Placental epithelial cell (primary cell): ENCODE measurements around the gene AICDA. TPM values are rescaled to one million over a fixed set of nuclear protein-coding genes. Genes with fewer than 3 reads are reported as not detected.

Source experiments
- small RNA-seq: library from RNA; depleted of rRNA; stranded (forward); fragments of <200 nt; gene quantifications from one replicate; pipeline ENCODE3, GENCODE V24; 2012
- total RNA-seq: library from RNA; depleted of rRNA; stranded (reverse); fragments of >200 nt; gene quantifications from 2 replicates; pipeline ENCODE4 v1.2.3, GENCODE V29; 2012

The AICDA gene
- 0.11 TPM in 1 of 2 replicates, not detected in the other for total RNA-seq

GRCh38 chr12:8612629-8613028 lies at the start of gene AICDA:
Gene AICDA, minus strand, starts transcription at chr12:8612859. Its CDS starts 92 bp downstream, at chr12:8612767.

Small RNA genes lying within 50 kb of the gene (small RNA-seq; reads per million reads assigned to genes)
- gene RF00019: not detected
- gene RF00564: not detected

Other genes starting within 250 kb of the AICDA start
- not detected in 2 replicates for gene CLEC6A, start 156.9 kb downstream of the AICDA start, total RNA-seq
- not detected in 2 replicates for gene CLEC4D, start 99.4 kb downstream of the AICDA start, total RNA-seq
- not detected in 2 replicates for gene CLEC4E, start 72.0 kb downstream of the AICDA start, total RNA-seq
- gene MFAP5, start 50.0 kb upstream of the AICDA start, total RNA-seq: 726 and 1,098 TPM in 2 replicates
- 38.1 and 55.3 TPM in 2 replicates for gene RIMKLB, start 85.1 kb upstream of the AICDA start, total RNA-seq
- gene A2ML1, start 209.8 kb upstream of the AICDA start, total RNA-seq: 179 and 399 TPM in 2 replicates